Tongue (tissue), 2 donors: ENCODE measurements around the gene ZBTB1. TPM values are rescaled to one million over a fixed set of nuclear protein-coding genes. Genes with fewer than 3 reads are reported as not detected.
"Not testable (repeated sequence)": the region's sequence is repeated elsewhere in the genome, so short reads cannot be mapped to it uniquely, and the experiment has no call there.

ENCODE experiments used
- DNase-seq: peaks from one replicate; pipeline ENCODE4 v3.0.0-alpha.2; 2015
- total RNA-seq: library from RNA; depleted of rRNA; stranded (reverse); fragments of >200 nt; gene quantifications from one replicate; pipeline ENCODE4 v1.2.3, GENCODE V29; 2014

Gene ZBTB1
- total RNA-seq, 1 donor from 2014 or later: 56.3 TPM

DNA sequence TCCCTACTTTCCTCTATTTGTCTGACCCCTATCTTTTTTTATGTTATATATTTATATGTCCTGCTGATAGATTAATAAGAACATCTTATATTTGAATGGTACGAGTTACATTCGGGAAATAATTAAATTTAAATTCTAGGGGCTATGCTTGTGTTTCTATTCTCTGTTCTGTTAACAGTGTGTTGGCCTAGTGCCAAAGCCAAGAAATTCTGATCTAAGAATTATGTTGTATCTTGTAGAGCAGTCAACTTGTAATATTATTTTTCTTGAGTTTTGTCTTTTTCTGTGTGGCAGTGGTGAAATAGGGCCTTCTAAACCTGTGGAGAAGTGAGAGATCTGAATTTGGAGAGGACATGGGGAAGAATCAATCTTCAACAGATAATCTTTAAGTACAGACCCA, 27.0 kb downstream of the ZBTB1 start:
- no peak for DNase-seq

DNA sequence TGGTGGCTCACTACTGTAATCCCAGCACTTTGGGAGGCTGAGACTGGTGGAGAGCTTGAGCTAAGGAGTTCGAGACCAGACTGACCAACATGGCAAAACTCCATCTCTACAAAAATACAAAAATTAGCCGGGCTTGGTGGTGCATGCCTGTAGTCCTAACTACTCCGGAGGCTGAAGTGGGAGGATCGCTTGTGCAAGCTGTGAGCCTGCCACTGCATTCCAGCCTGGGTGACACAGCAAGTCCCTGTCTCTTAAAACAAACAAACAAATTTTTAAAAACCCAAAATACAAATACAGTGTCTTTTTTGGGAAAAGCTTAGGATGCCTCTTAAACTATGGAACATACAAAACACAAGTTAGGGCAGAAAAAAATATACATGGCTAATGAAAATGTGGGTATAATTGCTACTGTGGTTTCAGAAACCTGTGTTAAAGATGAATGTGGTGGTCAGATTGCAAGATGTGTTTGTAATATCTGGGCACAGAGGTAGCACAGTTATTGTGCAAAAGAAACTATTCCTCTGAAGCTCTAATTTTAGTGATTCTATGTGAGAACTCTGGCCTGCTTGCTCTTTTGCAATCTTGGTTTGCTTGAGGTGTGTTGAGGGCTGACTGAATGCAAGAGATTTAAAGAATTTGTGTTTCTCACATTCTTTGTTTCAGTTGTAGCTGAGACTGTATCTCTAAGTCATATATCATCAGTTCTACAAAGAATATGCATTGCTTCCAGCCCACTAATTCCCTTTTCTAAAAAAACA, 32.1 kb downstream of the ZBTB1 start:
- DNase-seq: no peak

DNA sequence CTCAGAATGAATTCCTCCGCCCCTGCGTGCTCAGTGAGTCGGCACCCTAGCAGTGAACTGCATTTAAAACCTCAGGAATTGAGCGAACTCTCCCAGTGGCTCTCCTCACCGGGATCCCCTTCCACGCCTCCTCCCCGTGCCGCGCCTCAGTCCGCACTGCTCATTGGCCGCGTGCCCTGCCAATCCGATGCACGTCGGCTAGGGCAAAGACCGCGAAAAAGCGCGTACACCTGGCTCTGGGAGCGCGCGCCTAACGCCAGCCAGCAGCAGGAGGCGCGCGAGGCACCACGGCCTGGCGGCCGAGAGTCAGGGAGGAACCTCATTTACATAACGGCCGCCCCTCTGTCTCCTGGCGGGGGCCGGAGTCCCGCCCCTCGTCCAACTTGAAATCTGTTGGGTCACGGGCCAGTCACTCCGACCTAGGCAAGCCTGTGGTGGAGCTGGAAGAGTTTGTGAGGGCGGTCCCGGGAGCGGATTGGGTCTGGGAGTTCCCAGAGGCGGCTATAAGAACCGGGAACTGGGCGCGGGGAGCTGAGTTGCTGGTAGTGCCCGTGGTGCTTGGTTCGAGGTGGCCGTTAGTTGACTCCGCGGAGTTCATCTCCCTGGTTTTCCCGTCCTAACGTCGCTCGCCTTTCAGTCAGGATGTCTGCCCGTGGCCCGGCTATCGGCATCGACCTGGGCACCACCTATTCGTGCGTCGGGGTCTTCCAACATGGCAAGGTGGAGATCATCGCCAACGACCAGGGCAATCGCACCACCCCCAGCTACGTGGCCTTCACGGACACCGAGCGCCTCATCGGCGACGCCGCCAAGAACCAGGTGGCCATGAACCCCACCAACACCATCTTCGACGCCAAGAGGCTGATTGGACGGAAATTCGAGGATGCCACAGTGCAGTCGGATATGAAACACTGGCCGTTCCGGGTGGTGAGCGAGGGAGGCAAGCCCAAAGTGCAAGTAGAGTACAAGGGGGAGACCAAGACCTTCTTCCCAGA, 35.9 kb downstream of the ZBTB1 start, which contains the start of gene HSPA2:
TSS of gene HSPA2 (plus strand) at position 534 of the 995 bp plus-strand sequence. CDS start at position 643, 109 bp downstream.
- DNase-seq: peak; percentile 99

DNA sequence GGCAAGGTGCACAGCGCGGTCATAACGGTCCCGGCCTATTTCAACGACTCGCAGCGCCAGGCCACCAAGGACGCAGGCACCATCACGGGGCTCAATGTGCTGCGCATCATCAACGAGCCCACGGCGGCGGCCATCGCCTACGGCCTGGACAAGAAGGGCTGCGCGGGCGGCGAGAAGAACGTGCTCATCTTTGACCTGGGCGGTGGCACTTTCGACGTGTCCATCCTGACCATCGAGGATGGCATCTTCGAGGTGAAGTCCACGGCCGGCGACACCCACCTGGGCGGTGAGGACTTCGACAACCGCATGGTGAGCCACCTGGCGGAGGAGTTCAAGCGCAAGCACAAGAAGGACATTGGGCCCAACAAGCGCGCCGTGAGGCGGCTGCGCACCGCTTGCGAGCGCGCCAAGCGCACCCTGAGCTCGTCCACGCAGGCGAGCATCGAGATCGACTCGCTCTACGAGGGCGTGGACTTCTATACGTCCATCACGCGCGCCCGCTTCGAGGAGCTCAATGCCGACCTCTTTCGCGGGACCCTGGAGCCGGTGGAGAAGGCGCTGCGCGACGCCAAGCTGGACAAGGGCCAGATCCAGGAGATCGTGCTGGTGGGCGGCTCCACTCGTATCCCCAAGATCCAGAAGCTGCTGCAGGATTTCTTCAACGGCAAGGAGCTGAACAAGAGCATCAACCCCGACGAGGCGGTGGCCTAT, 36.8 kb downstream of the ZBTB1 start:
- DNase-seq: peak; percentile 67

DNA sequence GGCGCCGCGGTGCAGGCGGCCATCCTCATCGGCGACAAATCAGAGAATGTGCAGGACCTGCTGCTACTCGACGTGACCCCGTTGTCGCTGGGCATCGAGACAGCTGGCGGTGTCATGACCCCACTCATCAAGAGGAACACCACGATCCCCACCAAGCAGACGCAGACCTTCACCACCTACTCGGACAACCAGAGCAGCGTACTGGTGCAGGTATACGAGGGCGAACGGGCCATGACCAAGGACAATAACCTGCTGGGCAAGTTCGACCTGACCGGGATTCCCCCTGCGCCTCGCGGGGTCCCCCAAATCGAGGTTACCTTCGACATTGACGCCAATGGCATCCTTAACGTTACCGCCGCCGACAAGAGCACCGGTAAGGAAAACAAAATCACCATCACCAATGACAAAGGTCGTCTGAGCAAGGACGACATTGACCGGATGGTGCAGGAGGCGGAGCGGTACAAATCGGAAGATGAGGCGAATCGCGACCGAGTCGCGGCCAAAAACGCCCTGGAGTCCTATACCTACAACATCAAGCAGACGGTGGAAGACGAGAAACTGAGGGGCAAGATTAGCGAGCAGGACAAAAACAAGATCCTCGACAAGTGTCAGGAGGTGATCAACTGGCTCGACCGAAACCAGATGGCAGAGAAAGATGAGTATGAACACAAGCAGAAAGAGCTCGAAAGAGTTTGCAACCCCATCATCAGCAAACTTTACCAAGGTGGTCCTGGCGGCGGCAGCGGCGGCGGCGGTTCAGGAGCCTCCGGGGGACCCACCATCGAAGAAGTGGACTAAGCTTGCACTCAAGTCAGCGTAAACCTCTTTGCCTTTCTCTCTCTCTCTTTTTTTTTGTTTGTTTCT, 37.6 kb downstream of the ZBTB1 start:
- DNase-seq: no peak

DNA sequence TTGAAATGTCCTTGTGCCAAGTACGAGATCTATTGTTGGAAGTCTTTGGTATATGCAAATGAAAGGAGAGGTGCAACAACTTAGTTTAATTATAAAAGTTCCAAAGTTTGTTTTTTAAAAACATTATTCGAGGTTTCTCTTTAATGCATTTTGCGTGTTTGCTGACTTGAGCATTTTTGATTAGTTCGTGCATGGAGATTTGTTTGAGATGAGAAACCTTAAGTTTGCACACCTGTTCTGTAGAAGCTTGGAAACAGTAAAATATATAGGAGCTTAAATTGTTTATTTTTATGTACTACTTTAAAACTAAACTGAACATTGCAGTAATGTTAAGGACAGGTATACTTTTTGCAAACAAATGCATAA, 38.2 kb downstream of the ZBTB1 start:
- no peak for DNase-seq

DNA sequence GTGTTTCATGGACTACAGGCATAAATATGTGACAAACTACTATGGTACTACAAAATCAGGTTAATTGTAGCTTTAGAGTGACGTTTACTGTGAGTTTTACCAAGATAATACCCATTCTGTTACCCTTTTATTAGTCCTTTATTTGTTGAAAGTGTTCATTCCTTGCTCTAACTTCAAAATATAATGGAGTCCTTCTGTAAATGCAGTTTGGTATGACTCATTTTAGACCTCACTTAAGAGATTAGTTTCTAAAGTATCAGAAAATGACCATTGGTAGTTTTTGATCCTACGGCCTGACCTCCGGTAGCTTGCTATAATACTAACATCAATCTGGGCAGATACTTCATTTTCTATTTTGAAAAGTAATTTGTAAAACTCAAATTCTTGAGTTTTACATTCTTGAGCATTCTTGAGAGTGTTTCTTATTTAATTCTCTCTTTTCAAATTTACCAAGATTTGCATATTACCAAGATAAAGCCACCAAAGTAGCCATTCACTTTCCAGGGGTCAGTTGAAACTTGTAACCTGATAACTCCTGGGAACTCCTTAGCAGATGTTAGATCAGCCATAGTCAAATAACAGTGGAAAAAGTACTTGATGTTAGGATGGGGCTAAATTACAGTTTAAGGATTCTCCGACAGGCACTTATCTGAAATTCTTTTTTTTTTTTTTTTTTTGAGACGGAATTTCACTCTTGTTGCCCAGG, 40.2 kb downstream of the ZBTB1 start:
- no peak for DNase-seq

DNA sequence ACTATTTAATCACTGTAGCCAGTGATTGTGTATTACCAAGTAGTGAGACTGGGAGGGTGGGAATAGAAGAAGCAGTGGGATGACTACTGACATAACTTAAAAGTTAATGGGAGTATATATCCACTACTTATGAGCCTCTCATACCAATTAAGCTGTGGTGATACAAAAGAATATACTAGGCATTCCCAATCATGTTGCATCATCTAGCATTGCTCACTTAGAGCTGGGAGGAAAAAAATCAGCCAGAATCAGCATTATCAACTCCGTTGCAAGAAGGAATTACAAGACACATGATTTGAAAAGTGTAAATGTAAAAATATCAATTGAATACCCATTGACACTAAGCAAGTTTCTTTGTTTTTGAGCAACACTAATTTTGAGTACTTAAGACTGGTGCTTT, 44.4 kb downstream of the ZBTB1 start:
- DNase-seq: no peak

DNA sequence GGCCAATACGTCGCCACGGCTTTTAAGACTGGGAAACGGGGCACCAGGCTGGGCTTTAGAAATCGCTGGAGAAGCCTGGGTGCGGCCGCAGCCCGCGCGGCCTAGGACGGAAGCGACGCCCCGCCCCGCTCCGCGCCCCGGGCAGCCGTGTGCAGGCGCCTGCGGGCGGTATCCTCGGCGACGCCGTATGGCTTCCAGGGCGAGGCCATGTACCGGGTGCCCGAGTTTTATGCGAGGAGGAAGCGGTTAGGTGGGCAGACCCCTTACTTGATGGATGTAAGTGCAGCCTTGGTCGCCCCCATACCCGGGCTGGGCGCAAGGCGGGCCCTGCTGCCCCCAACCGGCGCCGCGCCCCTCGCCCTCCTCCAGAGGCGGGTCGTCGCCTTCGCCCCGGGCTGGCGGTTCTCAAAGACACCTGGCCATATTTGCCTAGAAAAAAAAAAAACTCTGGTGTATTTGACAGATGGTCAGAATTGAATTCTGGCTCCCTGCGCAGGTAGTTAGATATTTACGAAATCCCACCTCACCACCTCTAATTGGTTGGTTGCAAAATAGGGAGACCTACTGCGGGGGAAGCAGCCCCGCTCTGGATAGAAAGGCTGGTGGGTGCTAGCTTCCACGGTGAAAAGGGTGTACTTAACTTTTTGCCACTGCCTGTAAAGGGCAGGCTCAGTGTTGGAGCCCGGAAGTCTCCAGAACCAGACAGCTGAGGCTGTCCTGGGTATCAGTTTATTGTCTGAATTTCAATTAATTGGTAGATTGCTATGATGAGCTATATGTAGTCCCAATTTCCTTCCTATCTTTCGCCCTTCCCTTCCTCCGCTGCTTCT, 45.4 kb downstream of the ZBTB1 start, which contains the start of gene PPP1R36:
TSS of gene PPP1R36 (plus strand) at position 171 of the 830 bp plus-strand sequence. CDS start at position 208, 37 bp downstream.
- peak; percentile 53 for DNase-seq

DNA sequence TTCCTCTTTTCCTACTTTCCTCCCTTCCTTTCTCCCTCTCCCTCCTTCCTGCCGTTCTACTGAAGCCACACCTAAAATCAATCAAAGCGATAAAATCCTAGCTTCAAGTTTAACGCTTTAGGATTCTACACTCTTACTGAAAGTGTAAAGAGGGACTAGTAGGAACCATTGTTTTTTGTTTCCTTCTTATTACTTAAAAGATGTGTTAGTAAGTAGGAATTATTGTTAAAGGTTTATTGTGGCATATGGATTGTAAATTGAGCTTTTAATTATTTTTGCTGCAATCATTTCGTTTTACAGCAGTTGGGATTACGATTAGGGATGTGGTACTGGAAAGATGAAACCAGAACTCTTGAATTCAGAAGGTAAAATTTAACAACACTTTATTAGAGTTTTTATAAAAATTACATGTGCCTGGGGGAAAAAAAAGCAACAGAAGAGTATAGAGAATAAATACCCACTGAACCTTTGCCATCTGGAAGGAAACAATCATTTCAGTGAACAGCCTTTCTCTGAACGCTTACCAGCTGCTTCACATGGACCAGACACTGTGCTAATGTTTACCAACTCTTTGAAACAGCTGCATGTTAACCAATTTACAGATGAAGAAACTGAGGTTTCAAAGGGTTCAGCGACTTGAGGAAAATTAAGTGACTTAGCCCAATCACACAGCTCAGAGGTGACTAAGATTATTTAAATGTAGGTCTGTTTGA, 46.2 kb downstream of the ZBTB1 start:
- DNase-seq: no peak

DNA sequence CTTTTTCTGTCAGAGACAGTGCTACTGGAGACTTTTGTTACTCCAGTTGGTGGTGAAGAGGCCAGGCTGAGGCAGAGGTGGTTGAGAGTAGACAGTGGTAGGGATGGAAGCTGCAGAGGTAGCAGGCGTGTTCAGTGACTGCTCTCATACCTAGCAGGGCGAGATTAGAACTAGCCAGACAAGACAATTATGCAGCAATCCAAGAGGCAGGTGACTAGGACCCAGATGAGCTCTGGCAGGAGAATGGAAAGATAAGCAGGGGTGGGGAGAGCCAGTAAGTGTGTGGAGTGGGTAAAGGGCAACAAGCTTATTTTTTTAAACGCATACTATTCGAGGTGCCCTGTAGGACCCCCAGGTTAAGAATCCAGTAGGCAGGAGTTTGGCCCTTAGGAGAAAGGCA, 50.0 kb downstream of the ZBTB1 start:
- no peak for DNase-seq

DNA sequence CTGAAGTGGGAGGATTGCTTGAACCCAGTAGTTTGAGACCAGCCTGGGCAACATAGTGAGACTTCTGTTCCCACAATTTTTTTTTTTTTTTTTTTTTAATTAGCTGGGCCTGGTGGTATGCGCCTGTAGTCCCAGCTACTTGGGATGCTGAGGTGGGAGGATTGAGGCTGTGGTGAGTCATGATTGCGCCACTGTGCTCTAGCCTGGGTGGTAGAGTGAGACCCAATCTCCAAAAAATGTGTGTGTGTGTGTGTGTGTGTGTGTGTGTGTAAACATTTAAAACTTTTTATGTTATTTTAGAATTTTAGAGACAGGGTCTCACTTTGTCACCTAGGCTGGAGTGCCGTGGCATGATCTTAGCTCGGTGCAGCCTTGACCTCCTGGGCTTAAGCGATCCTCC, 52.0 kb downstream of the ZBTB1 start:
- DNase-seq: no peak

DNA sequence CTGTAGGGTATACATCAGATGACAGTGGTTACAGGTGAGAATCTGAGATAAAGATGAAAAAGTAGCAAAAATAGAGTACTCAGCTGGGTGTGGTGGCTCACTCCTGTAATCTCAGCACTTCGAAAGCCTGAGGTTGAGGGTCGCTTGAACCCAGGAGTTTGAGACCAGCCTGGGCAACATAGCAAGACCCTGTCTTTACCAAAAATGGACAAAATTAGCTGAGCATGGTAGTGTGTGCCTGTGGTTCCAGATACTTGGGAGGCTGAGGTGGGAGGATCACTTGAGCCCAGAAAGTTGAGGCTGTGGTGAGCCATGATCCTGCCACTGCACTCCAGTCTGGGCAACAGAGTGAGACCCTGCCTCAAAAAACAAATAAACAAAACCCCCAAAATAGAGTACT, 53.6 kb downstream of the ZBTB1 start:
- DNase-seq: not testable (repeated sequence)

DNA sequence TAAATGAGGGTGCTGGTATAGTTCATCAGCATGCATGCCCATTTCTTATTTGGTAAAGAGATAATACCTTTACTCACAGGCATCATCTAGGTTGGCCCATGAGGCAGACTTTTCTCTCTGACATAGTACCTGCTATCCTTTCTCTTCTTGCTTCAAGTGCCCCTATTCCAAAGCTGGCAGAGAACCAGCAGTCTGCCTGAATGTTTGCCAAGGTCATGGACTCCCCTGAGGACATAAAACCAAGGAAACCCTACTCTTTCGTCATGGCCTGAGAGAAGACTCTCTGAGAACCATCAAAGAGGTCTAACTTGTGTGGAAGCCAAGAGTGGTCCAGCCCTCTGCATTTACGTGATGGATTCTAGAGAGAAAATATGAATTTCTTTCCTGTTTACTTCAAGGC, 57.1 kb downstream of the ZBTB1 start:
- DNase-seq: no peak

DNA sequence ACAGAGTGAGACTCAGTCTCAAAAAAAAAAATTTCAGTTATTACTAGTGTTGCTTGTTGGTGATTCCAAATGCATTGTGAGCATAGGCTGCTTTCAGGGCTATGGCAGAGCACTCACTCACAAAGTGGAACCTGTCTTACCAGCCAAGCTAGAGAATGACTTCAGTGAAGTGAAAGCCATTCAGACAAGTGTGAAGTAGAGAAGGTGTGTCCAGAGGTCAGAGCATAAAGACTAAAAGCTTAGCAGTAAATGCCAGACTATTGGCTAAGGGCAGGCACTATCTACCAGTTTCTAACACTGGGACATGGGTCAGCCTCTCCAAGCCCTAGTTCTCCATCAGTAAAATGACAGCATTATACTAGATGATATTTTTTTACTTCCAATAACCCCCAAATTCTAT, 57.9 kb downstream of the ZBTB1 start:
- no peak for DNase-seq

DNA sequence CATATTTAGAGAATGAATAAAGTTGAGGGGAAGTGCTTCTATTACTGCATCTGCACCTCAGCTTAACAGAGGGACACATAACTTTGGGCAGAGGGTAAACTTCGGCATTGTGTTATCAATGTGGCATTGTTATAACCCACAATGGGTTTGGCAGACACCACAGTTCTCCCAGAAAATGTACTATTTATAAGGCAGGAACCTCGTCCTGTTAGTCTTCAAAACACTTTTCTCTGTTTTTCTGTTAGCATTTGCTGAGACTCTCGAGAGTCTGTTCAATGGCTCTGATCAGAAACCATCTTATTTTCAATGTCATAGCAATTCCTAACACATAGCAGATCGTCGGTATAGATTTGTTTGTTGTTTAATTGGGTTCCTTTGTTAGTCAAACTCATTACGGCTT, 59.1 kb downstream of the ZBTB1 start:
- no peak for DNase-seq

DNA sequence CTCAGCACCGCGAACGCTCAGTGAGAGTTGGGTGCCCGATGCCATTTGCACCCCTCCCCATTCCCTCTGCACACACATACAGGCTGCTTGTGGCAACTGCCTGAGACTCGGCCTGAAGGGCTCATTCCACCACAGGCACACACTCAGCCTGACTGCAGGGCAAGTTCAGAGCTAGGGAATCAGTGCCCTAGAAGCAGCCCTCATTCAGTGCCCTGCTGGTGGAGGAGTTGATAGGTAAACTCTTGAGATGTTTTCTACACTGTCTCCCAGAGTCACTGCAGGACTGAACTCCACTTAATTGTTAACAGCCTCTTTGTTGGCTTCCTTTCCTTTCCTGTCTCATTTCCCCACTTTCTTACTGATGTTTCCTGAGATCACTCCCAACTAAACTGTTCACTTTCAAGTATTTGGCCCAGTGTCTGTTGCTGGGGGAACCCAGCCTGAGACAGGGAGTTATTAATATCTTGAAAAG, 62.1 kb downstream of the ZBTB1 start:
- peak; percentile 81 for DNase-seq

DNA sequence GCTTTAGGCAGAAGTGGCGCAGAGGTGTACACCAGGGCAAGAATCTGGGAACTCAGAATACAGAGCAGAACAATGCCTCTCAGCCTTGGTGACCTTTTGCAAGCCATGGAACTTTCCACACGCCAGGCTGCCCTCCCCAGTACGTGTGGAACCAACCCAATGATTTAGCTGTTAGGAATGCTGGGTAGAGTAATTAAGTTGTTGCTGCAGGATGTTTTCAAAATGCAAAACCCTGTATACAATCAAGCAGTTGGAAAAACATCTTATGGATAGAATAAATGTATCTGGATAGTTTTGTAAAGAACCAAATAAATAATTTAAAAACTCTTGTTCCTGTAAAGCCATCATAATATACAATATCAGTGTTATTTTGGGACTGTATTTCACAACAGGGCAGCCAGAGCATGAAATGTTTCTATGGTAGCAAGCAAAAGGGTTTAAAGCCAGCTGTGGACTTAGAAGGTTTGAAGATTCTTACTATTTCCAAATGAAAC, 64.6 kb downstream of the ZBTB1 start:
- peak; percentile 57 for DNase-seq

DNA sequence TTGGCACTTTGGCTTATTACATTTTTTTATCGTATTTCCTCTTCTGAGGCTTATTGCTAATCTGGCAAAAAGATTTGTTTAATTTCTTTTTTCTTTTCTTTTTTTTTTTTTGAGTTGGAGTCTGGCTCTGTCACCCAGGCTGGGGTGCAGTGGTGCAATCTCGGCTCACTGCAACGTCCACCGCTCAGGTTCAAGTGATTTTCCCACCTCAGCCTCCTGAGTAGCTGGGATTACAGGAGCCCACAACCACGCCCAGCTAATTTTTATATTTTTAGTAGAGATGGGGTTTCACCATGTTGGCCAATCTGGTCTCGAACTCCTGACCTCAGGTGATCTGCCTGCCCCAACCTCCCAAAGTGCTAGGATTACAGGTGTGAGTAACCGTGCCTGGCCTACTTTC, 65.1 kb downstream of the ZBTB1 start:
- not testable (repeated sequence) for DNase-seq
